DND-41 (cell line): ENCODE measurements around the gene KCNH1.

Experiments used
- CTCF ChIP-seq: IDR thresholded peaks from 2 replicates; pipeline ENCODE4 v1.5.1; 2012; ENCODE audit warnings: borderline replicate concordance, low read length, moderate library complexity, mild to moderate bottlenecking; ENCODE audit not compliant: poor library complexity, severe bottlenecking; ENCODE audit errors: extremely low read depth
- EZH2 ChIP-seq: IDR thresholded peaks from 3 replicates; pipeline ENCODE4 v1.6.1; 2012; ENCODE audit warnings: borderline replicate concordance, low read depth, mild to moderate bottlenecking, moderate library complexity, low read length, inconsistent platforms; ENCODE audit not compliant: severe bottlenecking

GRCh38 chr1:210687582-210688279 lies 446.2 kb downstream of the KCNH1 start:
- TF ChIP-seq CTCF: no peak
- no peak for TF ChIP-seq EZH2
